Right lobe of liver (tissue), 4 donors: Measurements from ENCODE around the gene IARS2.

Source experiments
- POLR2A ChIP-seq: fragments of 450-650 bp; IDR thresholded peaks from one replicate; pipeline ENCODE4 v1.6.1; 2017; ENCODE audit warnings: antibody characterized with exemption, mild to moderate bottlenecking
- TF ChIP-seq, protein P1 (sequence below), 4 donors: fragments of 200-600 bp in 3 of 4; fragments of 450-650 bp in 1 of 4; IDR thresholded peaks; one replicate each; pipeline versions ENCODE4 v1.5.1 to v1.8.0; 2016 to 2022; ENCODE audit warnings: antibody characterized with exemption in 4 of 4, mild to moderate bottlenecking in 2 of 4
- donor health status: DM: no; HTN: no; CAD: no.
- donor health status: DM: no; HTN: no; CAD: no.
- donor health status: DM: no; HTN: yes; CAD: no.

DNA sequence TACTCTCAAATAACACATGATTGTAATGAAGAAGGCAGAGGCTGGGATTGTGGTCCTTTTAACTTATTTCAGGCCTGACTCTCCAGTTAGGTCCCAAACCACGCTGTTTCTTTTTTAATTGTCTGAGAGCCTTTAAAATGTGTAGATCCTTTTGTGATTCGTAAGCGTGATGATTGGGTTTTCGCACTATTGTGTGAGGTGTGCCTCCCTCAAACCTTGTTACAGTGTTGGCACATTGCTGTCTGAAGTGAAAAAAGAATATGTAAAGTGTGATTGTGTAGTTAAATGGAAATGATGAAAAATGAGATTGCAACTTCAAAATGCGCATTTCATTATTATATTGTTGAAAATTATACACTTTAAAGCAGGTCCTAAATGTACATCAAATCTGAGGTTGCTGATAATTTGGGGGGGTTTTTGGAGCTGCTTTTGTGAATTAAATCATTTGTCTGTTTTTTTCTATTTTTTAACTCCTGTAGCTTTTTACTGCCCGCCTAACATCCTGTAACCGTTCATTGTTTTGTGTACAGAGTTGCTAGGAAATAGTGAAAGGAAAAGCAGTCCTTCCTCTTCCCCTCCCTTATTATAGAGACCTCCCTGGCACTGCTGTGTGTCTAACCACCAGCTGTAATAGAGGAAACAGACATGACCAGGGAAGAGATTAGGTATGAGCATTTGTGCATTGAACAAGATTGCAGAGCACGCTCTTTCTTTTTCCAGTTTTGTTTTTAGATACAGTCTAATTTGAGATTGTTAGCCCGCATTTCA is 43.3 kb downstream of the IARS2 start:
- TF ChIP-seq, protein P1, sequence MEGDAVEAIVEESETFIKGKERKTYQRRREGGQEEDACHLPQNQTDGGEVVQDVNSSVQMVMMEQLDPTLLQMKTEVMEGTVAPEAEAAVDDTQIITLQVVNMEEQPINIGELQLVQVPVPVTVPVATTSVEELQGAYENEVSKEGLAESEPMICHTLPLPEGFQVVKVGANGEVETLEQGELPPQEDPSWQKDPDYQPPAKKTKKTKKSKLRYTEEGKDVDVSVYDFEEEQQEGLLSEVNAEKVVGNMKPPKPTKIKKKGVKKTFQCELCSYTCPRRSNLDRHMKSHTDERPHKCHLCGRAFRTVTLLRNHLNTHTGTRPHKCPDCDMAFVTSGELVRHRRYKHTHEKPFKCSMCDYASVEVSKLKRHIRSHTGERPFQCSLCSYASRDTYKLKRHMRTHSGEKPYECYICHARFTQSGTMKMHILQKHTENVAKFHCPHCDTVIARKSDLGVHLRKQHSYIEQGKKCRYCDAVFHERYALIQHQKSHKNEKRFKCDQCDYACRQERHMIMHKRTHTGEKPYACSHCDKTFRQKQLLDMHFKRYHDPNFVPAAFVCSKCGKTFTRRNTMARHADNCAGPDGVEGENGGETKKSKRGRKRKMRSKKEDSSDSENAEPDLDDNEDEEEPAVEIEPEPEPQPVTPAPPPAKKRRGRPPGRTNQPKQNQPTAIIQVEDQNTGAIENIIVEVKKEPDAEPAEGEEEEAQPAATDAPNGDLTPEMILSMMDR (IDR thresholded peaks at IDR 0.05) = no peak
- TF ChIP-seq POLR2A = no peak
